ENCODE data around the gene BRSK1.

DNA sequence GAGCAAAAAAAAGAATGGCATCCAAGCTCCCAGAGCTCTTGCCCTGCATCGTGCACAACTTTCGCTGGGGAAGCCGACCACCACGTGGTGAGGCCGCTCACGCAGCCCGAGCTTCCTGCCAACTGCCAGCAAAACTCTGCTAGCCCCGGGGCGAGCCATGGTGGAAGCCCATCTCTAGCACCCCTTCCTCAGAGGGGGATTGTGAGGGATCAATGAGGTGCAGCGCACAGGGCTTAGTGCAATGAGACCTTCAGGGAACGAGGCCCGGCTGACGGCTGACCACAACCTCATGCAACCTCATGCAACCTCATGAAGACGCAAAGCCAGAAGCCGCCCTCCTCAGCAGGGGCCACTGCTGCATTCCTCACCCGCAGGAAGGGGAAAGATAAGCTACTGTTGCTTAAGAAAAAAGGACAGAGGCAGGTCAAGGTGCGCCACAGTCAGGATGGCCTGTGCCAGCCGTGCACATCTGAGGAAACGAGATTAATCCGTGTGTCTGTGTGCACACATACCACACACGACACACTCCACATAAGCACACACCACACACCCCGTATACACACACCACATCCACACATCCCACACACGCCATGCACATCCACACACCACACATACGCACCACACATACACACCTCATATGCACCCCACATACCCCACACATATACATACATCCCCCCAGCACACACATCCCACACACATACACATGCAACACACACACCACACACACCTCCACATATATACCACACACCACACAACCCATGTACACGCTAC, 13.4 kb upstream of the BRSK1 start:
- no peak for TF ChIP-seq EZH2 (IDR thresholded peaks at IDR 0.05; ENCODE audit: low read length, unreplicated experiment)
- TF ChIP-seq, protein P1, sequence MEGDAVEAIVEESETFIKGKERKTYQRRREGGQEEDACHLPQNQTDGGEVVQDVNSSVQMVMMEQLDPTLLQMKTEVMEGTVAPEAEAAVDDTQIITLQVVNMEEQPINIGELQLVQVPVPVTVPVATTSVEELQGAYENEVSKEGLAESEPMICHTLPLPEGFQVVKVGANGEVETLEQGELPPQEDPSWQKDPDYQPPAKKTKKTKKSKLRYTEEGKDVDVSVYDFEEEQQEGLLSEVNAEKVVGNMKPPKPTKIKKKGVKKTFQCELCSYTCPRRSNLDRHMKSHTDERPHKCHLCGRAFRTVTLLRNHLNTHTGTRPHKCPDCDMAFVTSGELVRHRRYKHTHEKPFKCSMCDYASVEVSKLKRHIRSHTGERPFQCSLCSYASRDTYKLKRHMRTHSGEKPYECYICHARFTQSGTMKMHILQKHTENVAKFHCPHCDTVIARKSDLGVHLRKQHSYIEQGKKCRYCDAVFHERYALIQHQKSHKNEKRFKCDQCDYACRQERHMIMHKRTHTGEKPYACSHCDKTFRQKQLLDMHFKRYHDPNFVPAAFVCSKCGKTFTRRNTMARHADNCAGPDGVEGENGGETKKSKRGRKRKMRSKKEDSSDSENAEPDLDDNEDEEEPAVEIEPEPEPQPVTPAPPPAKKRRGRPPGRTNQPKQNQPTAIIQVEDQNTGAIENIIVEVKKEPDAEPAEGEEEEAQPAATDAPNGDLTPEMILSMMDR (conservative IDR thresholded peaks at IDR 0.05; ENCODE audit: low read depth, low read length) = no peak
- TF ChIP-seq EZH2phosphoT487 (IDR thresholded peaks at IDR 0.05; ENCODE audit: borderline replicate concordance, low read length) = no peak

All from PC-3 (cell line).